ENCODE results near the gene CCND1. TPM values are rescaled to one million over a fixed set of nuclear protein-coding genes. Genes with fewer than 3 reads are reported as not detected.

CCND1 gene
- total and polyA plus RNA-seq, 2 of the 8 experiments (the other 6 are each of a cell fraction or from before 2014, with no cell fraction given), result 64.5 to 170 TPM

GRCh38 chr11:69692422-69692821 is 51.5 kb downstream of the CCND1 start:
- no peak overlapping the region for H2BK120ac ChIP-seq (replicated peaks; ENCODE audit: low read depth, low read length)
- no peak overlapping the region for H4K5ac ChIP-seq (ENCODE audit: insufficient read length, low read depth, low read length)
- H3K9me3 ChIP-seq (ENCODE audit: insufficient read depth in 2 of 2, low read depth in 1 of 2, low read length in 1 of 2), result peaks cover 0 to 3% of the 10 kb centered on the region in 2 experiments; a peak in 1 of 4 replicates
- peaks cover 0 to 7% (median 0%) of the 10 kb centered on the region in 4 experiments; a peak in 2 of 7 replicates for H3K4me1 ChIP-seq (replicated peaks in 1 of 4; ENCODE audit: control insufficient read depth in 3 of 4, insufficient read depth in 4 of 4, low read length in 3 of 4)
- H3K56ac ChIP-seq (replicated peaks; ENCODE audit: insufficient read length, low read depth, low read length), result no peak overlapping the region
- no peak overlapping the region for H3K9ac ChIP-seq (replicated peaks in 1 of 4; ENCODE audit: extremely low read depth in 1 of 4, low read depth in 3 of 4, low read length in 3 of 4)
- H3K27me3 ChIP-seq (replicated peaks in 1 of 4; ENCODE audit: control insufficient read depth in 3 of 4, extremely low read depth in 1 of 4, insufficient read depth in 3 of 4, low read length in 3 of 4), result no peaks in the 10 kb centered on the region; a peak in 2 of 7 replicates
- no peak for DNase-seq (ENCODE audit: low read depth in 1 of 2, low spot score in 2 of 2)
- no peak overlapping the region for H3K14ac ChIP-seq (ENCODE audit: insufficient read length)
- no peak overlapping the region for H3K4me2 ChIP-seq (ENCODE audit: insufficient read depth in 1 of 2, low read depth in 2 of 2, low read length in 2 of 2)
- H2BK12ac ChIP-seq (ENCODE audit: low read depth, low read length), result no peak overlapping the region
- H3K36me3 ChIP-seq (ENCODE audit: control insufficient read depth in 2 of 4, insufficient read depth in 4 of 4, low read length in 3 of 4), result no peaks in the 10 kb centered on the region
- no peak overlapping the region for H4K91ac ChIP-seq (replicated peaks; ENCODE audit: insufficient read length, low read length)
- H4K20me1 ChIP-seq (replicated peaks in 1 of 2; ENCODE audit: control insufficient read depth in 1 of 2, insufficient read depth in 2 of 2, low read length in 2 of 2), result no peaks in the 10 kb centered on the region
- ChIA-PET POLR2A (ENCODE audit: partially characterized antibody) (no interaction called here), CTCF (ENCODE audit: partially characterized antibody) (interaction anchor here (0.7 to 1.8 kb wide), 2 partner anchors 17 to 257 kb away, joined by 3 to 8 read pairs; no protein-coding TSS in a partner anchor)
- H3K23me2 ChIP-seq (ENCODE audit: low read depth, low read length), result no peaks in the 10 kb centered on the region; the same call in 1 of the 2 replicates
- no peak overlapping the region for H3K27ac ChIP-seq (ENCODE audit: low read depth, low read length)
- H3K79me2 ChIP-seq (ENCODE audit: control insufficient read depth in 1 of 2, insufficient read depth in 2 of 2, low read length in 2 of 2), result no peaks in the 10 kb centered on the region
- no peak overlapping the region for H3K23ac ChIP-seq (ENCODE audit: insufficient read length)
- FAIRE-seq, result no peak
- H4K8ac ChIP-seq (ENCODE audit: extremely low read depth, insufficient read depth, low read length), result no peak overlapping the region
- H3K18ac ChIP-seq (ENCODE audit: extremely low read depth, low read length), result no peak overlapping the region
- no peak overlapping the region for H2AFZ ChIP-seq (ENCODE audit: low read length)
- H2BK15ac ChIP-seq (ENCODE audit: low read length), result no peak overlapping the region
- no peaks in the 10 kb centered on the region; the same call in 1 of the 2 replicates for H3K79me1 ChIP-seq (ENCODE audit: low read depth, low read length)
- H2AK5ac ChIP-seq (ENCODE audit: low read depth, low read length), result no peak overlapping the region
- H2BK20ac ChIP-seq (ENCODE audit: low read length), result no peak overlapping the region
- no peak overlapping the region for H3K4me3 ChIP-seq (ENCODE audit: extremely low read depth in 1 of 4, insufficient read depth in 2 of 4, low read depth in 3 of 4, low read length in 4 of 4)
- H3K4ac ChIP-seq (replicated peaks; ENCODE audit: insufficient read length, low read depth, low read length), result no peak overlapping the region
- H2BK5ac ChIP-seq (ENCODE audit: low read depth, low read length), result no peak overlapping the region
- TF ChIP-seq RAD21 (IDR thresholded peaks at IDR 0.05 in 1 of 2, conservative IDR thresholded peaks at IDR 0.05 in 1 of 2; ENCODE audit: low read depth in 2 of 2, low read length in 2 of 2) (no peak), EGR1 (IDR thresholded peaks at IDR 0.05; ENCODE audit: borderline replicate concordance, low read depth, low read length) (no peak), EP300 (IDR thresholded peaks at IDR 0.05; ENCODE audit: borderline replicate concordance in 1 of 2, low read depth in 2 of 2, low read length in 2 of 2) (no peak), YY1 (IDR thresholded peaks at IDR 0.05; ENCODE audit: low read depth, low read length) (no peak), TCF12 (IDR thresholded peaks at IDR 0.05; ENCODE audit: low read depth, low read length) (no peak), EZH2 (IDR thresholded peaks at IDR 0.05; ENCODE audit: low read depth, low read length, severe bottlenecking) (no peak), ZNF274 (IDR thresholded peaks at IDR 0.05; ENCODE audit: borderline replicate concordance, extremely low read depth, low read length) (no peak), TBP (IDR thresholded peaks at IDR 0.05; ENCODE audit: low read depth, low read length) (no peak), RNF2 (IDR thresholded peaks at IDR 0.05; ENCODE audit: borderline replicate concordance, low read depth, low read length, missing control alignments, poor library complexity, severe bottlenecking) (no peak), CREB1 (IDR thresholded peaks at IDR 0.05) (no peak), USF2 (IDR thresholded peaks at IDR 0.05; ENCODE audit: low read length) (no peak), HDAC6 (IDR thresholded peaks at IDR 0.05; ENCODE audit: low read depth, low read length) (no peak), RBBP5 (IDR thresholded peaks at IDR 0.05; ENCODE audit: borderline replicate concordance, low read depth, low read length) (no peak)

Data from H1 (cell line).